Small intestine (tissue), 7 donors: Measurements from ENCODE around the gene B3GNT7. TPM values are rescaled to one million over a fixed set of nuclear protein-coding genes. Genes with fewer than 3 reads are reported as not detected.
"Not testable (repeated sequence)": the region's sequence is repeated elsewhere in the genome, so short reads cannot be mapped to it uniquely, and the experiment has no call there.

ENCODE experiments used
- DNase-seq, 2 donors: peaks; one replicate each; pipeline versions ENCODE4 v3.0.0 to v3.0.0-alpha.2; 2013
- FAIRE-seq: peaks from 2 replicates; lab custom pipeline; 2012; peaks lifted over from hg19 to GRCh38; lab: Jason Lieb, UNC
- H3K27ac ChIP-seq, 3 donors: one replicate each; pipeline ENCODE4 v1.5.1; 2013; ENCODE audit warnings: low read length in 2 of 3, mild to moderate bottlenecking in 2 of 3, control low read depth in 1 of 3, inconsistent platforms in 1 of 3, low read depth in 1 of 3, moderate library complexity in 1 of 3
- H3K27me3 ChIP-seq, 3 donors: one replicate each; pipeline ENCODE4 v1.6.1; 2013; ENCODE audit warnings: low read length in 3 of 3, inconsistent platforms in 1 of 3; ENCODE audit not compliant: control insufficient read depth in 3 of 3, insufficient read depth in 3 of 3
- H3K36me3 ChIP-seq, 3 donors: one replicate each; pipeline ENCODE4 v1.6.1; 2013; ENCODE audit warnings: low read length in 3 of 3, inconsistent platforms in 1 of 3, low read depth in 1 of 3, mild to moderate bottlenecking in 1 of 3, moderate library complexity in 1 of 3; ENCODE audit not compliant: control insufficient read depth in 3 of 3, insufficient read depth in 2 of 3
- H3K4me1 ChIP-seq, 3 donors: one replicate each; pipeline ENCODE4 v1.6.1; 2013; ENCODE audit warnings: low read length in 2 of 3, inconsistent platforms in 1 of 3, low read depth in 1 of 3, mild to moderate bottlenecking in 1 of 3, moderate library complexity in 1 of 3; ENCODE audit not compliant: control insufficient read depth in 3 of 3, insufficient read depth in 2 of 3
- H3K4me3 ChIP-seq, 3 donors: one replicate each; pipeline ENCODE4 v1.5.1; 2013; ENCODE audit warnings: low read length in 3 of 3, control low read depth in 1 of 3, inconsistent platforms in 1 of 3, low read depth in 1 of 3, mild to moderate bottlenecking in 1 of 3, moderate library complexity in 1 of 3
- H3K9me3 ChIP-seq, 2 donors: one replicate each; pipeline ENCODE4 v1.6.1; 2013; ENCODE audit warnings: low read depth in 1 of 2, low read length in 1 of 2; ENCODE audit not compliant: control insufficient read depth in 2 of 2, insufficient read depth in 1 of 2
- WGBS, 3 donors: extraction: QIAGEN DNeasy Blood & Tissue Kit; methylation state at CpG; one replicate each; pipeline ENCODE4 v1.1.7; 2013; 5-methylcytosine and 5-hydroxymethylcytosine counted together
- polyA plus RNA-seq, 4 donors: library from polyadenylated mRNA; stranded (reverse) in 3 of 4; unstranded in 1 of 4; fragments of 200-250 nt in 3 of 4; fragments of 120-200 nt in 1 of 4; gene quantifications; one replicate each; pipeline versions ENCODE4 v1.2.1 to v1.2.3, GENCODE V29; 2013
- donor health status: healthy with polysubstance abuse.
- donor health status: control.
- donor health status: control.
- donor health status: Bipolar disorder and iron deficiency.
- donor health status: healthy.

B3GNT7 gene
- polyA plus RNA-seq, 4 donors: 13.8 to 44.6 (median 18.3) TPM

DNA sequence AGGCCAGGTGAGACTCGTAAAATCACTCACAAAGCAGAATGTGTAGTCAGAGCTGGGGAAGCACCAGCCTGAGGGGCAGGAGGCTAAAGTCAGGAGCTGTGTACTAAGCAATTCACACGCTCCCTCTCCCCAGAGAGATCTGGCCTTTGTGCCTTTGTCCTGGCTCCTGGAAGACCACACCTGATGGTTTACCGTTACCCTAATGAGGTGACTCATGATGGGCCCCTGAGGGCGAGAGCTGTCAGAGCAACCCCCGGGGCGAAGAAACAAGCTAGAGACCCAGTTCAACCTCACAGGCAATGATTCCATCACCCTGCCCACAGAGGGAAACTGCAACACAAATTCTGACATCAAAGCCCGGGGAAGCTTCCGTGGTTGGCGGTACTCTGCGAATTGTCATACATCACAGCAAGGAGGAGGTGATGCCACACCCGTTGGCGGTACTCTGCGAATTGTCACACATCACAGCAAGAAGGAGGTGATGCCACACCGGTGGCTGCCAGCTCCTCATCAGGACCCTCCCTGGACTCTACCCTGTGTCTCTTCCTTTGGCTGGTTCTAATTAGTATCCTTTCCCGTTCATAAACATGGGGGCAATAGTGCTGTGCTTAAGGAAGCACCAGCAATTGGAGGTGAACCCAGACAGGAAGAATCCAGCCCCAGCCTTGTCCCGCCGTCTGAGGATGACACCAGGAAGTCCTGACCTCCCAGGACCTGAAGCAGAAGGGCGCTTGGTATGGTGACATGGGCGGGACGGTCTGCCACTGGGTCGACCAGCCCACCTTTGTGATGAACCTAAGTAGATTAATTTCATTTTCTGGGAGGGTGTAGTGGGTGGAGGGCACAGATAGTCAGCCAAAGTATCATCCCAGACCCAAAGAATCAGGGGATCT lies 30.5 kb downstream of the B3GNT7 start:
- Histone ChIP-seq H3K4me3 (no peak overlapping the region), H3K9me3 (peaks cover 2 to 14% of the 10 kb centered on the region in 2 donors), H3K27me3 (no peaks in the 10 kb centered on the region), H3K36me3 (no peaks in the 10 kb centered on the region), H3K4me1 (peaks cover 0 to 7% (median 2%) of the 10 kb centered on the region in 3 donors), H3K27ac (no peak overlapping the region)
- FAIRE-seq: no peak
- WGBS, 3 donors: 57 to 62% (median 57%) methylated on average over 21 of the region's 21 CpGs
- peak; percentile 59 to 61 for DNase-seq

- peaks cover 2 to 25% of the 10 kb centered on the region in 2 donors for H3K9me3 ChIP-seq
- DNase-seq: no peak
- WGBS, 3 donors: 75 to 93% (median 86%) methylated on average over 3 of the region's 3 CpGs
- H3K27me3 ChIP-seq: no peaks in the 10 kb centered on the region
- H3K27ac ChIP-seq: no peak overlapping the region
- H3K4me3 ChIP-seq: no peak overlapping the region
- no peak for FAIRE-seq
- H3K36me3 ChIP-seq: no peaks in the 10 kb centered on the region
- peaks cover 0 to 7% (median 2%) of the 10 kb centered on the region in 3 donors for H3K4me1 ChIP-seq
Observed at GRCh38 chr2:231427116-231427515, 31.6 kb downstream of the B3GNT7 start.

DNA sequence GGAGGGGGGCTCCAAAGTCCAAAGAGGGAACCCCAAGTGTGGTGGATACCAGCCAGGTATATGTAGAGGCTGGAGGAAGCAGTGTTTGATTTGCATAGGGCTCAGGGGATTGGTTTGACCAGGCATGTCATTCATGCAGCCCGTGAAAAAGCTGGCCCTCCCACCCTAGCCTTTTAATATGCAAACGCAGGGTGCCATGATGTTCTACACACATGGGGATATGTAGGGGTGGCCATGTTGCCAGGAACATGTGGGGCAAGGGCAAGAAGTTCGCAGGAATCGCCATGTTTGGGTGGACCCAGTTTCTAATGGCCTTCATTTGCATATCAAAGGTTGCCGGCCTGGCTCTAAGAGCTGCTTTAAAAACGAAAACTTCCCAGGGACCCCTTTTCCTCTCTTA lies 33.6 kb downstream of the B3GNT7 start:
- H3K4me1 ChIP-seq: peaks cover 0 to 7% (median 2%) of the 10 kb centered on the region in 3 donors
- H3K9me3 ChIP-seq: peaks cover 2 to 29% of the 10 kb centered on the region in 2 donors
- H3K4me3 ChIP-seq: no peak overlapping the region
- WGBS, 3 donors: 80 to 89% (median 86%) methylated on average over 6 of the region's 6 CpGs
- no peak overlapping the region for H3K27ac ChIP-seq
- H3K36me3 ChIP-seq: no peaks in the 10 kb centered on the region
- DNase-seq (no peak), FAIRE-seq (no peak)
- no peaks in the 10 kb centered on the region for H3K27me3 ChIP-seq

DNA sequence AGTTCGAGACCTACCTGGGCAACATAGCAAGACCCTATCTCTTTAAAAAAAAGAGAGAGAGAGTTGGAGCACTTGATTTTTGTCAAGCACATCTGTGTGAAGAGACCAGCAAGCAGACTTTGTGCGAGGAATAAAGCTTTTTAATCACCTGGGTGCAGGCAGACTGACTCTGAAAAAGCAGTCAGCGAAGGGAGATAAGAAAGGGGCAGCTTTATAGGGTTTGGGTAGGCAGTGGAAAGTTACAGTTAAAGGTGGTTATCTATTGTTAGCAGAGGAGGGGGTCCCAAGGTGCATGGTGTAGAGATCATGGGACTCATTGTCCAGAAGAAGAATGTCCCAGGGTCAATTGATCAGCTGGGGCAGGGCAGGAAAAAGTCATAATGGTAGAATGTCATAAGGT lies 34.4 kb downstream of the B3GNT7 start:
- no peaks in the 10 kb centered on the region for H3K27me3 ChIP-seq
- no peak overlapping the region for H3K4me3 ChIP-seq
- peaks cover 2 to 29% of the 10 kb centered on the region in 2 donors for H3K9me3 ChIP-seq
- no peaks in the 10 kb centered on the region for H3K36me3 ChIP-seq
- FAIRE-seq (no peak), DNase-seq (no peak)
- 83 to 94% (median 86%) methylated on average over 3 of the region's 3 CpGs for WGBS, 3 donors
- H3K27ac ChIP-seq: no peak overlapping the region
- H3K4me1 ChIP-seq: peaks cover 0 to 7% (median 2%) of the 10 kb centered on the region in 3 donors

GRCh38 chr2:231430437-231430836 lies 34.9 kb downstream of the B3GNT7 start:
- not testable (repeated sequence) for H3K27me3 ChIP-seq, H3K4me3 ChIP-seq, H3K4me1 ChIP-seq, H3K36me3 ChIP-seq, H3K27ac ChIP-seq, DNase-seq, FAIRE-seq
- H3K9me3 ChIP-seq: peaks cover 2 to 29% of the 10 kb centered on the region in 2 donors
- WGBS, 3 donors: 82 to 88% (median 86%) methylated on average over 4 of the region's 4 CpGs

GRCh38 chr2:231431606-231432005 lies 36.1 kb downstream of the B3GNT7 start:
- H3K9me3 ChIP-seq: peaks cover 2 to 29% of the 10 kb centered on the region in 2 donors
- H3K36me3 ChIP-seq: no peaks in the 10 kb centered on the region
- no peak overlapping the region for H3K4me3 ChIP-seq
- DNase-seq (no peak), FAIRE-seq (no peak)
- 93 to 95% (median 94%) methylated on average over 4 of the region's 4 CpGs for WGBS, 3 donors
- no peaks in the 10 kb centered on the region for H3K27me3 ChIP-seq
- no peaks in the 10 kb centered on the region for H3K4me1 ChIP-seq
- H3K27ac ChIP-seq: no peak overlapping the region

GRCh38 chr2:231433990-231434389 lies 38.5 kb downstream of the B3GNT7 start:
- Histone ChIP-seq H3K4me3 (no peak overlapping the region), H3K36me3 (no peaks in the 10 kb centered on the region), H3K4me1 (no peaks in the 10 kb centered on the region), H3K27ac (no peak overlapping the region), H3K27me3 (no peaks in the 10 kb centered on the region), H3K9me3 (peaks cover 2 to 29% of the 10 kb centered on the region in 2 donors)
- DNase-seq (no peak), FAIRE-seq (no peak)
- 76 to 88% (median 82%) methylated on average over 8 of the region's 8 CpGs for WGBS, 3 donors

DNA sequence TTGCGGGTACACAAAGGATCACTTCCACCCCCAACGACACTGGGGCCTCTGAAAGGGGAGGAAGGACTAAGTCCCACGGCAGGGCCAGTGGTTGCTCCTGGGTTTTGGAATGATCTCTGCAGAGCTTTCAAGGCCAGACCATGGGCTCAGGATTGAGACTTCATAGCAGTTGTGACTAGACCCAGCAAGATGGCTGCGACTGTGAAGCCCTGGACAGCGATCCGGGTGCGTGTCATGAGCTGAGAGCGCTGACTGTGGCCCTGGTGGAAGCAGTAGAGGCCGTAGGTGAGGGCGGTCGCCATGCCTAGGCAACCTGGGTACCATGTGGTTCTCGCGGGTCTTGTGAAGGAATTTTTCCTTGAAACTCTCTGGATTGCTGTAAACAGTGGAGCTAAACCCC lies 41.4 kb downstream of the B3GNT7 start:
- Histone ChIP-seq H3K27me3 (no peaks in the 10 kb centered on the region), H3K36me3 (no peaks in the 10 kb centered on the region), H3K27ac (no peak overlapping the region), H3K4me3 (no peak overlapping the region), H3K4me1 (no peaks in the 10 kb centered on the region), H3K9me3 (peaks cover 0 to 6% of the 10 kb centered on the region in 2 donors)
- DNase-seq: no peak
- no peak for FAIRE-seq
- 91 to 94% (median 91%) methylated on average over 13 of the region's 13 CpGs for WGBS, 3 donors
